NCI-H2107 (cell line): ENCODE measurements around the gene FAM81B.

Source experiments
- DNase-seq: peaks from one replicate; lab custom pipeline; 2025; lab: John Stamatoyannopoulos, UW

FAM81B gene

DNA sequence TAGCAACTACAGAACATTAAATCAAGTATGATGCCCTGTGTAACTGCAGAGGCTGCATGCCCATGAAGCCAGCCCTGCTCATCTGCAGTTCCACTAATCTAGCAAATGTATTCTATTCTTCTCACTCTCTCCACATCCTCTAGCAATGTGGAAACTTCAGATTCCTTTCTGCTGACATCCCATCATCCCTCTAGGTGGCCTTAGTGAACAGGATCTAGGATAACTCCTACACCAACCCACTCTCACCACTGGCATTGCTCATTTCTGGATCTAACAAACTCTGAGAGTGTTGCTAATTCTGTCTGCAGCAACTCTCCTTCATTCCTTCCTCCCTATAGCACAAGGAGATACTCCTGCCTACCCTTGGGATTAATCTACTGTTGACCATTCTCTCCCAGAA is 80.8 kb downstream of the FAM81B start:
- no peak for DNase-seq

GRCh38 chr5:95484421-95484820 is 93.3 kb downstream of the FAM81B start:
- DNase-seq, result no peak

- DNase-seq, result no peak
Measured at GRCh38 chr5:95486191-95486590, 95.0 kb downstream of the FAM81B start.

DNA sequence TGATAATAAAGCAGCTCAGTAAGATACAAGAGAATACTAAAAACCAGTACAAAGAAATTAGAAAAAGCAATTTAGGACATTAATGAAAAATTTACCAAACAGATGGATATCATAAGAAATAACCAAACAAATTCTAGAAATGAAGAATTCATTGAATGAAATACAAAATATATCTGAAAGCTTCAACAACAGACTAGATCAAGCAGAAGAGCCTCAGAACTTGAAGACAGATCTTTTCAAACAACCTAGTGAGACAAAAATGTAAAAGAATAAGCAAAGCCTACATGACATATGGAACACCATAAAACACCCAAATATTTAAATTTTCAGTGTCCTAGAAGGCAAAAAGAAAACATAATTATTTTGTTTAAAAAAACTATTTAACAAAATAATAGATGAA is 96.7 kb downstream of the FAM81B start:
- DNase-seq, result no peak
